ENCODE data around the gene FGF22. TPM values are rescaled to one million over a fixed set of nuclear protein-coding genes. Genes with fewer than 3 reads are reported as not detected.

The FGF22 gene
- total and polyA plus RNA-seq, 3 donors from 2014 or later = 1.8 to 3.1 (median 2.6) TPM

DNA sequence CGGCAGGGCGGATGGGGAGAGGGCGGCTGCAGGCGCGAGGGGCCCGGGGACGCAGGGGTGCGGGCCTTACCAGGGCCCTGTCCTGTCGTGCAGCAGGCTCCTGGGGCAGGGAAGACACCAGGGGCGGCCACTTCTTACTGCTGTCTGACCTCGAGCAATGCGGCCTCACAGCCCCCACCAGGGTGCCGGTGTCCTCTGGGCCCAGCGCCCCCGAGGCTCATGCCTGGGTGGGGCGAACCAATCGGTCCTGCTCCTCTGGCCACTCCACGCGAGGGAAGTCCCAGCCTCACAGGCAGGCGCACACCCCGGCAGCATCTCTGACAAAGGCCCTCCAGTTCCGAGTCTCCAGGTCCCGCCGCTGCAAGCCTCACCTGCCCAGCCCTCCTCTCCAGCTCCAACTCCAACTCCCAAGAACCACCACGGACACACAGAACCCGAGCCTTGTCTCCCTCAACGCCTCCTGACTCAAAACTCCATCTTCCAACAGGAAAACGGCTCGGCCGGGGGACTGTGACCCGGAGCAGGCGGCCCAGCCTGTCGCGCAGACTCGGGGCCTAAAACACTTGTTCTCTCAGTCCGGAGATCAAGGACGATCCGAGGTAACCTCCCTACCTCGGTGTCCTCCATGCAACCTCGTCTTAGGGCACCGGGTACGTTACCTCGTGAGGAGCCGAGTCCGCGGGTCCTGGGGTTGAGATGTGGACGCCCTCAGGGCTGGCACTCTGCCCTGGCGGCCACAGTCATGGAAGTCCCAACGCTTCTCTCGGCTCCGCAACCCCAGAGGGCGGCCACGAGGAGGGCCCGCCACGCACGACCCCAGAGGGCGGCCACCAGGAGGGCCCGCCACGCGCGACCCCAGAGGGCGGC lies 6.5 kb downstream of the FGF22 start:
- intact Hi-C loops (cut with DNase I; ENCODE audit: low total_unique reads) = no loop called here
- H3K27me3 ChIP-seq = no peaks in the 10 kb centered on the region
- H3K9me3 ChIP-seq = no peaks in the 10 kb centered on the region
- no peak overlapping the region for H3K4me3 ChIP-seq
- H3K36me3 ChIP-seq (ENCODE audit: low read depth, missing control alignments) = no peaks in the 10 kb centered on the region
- 92 to 94% methylated on average over 26 to 62 of the region's 62 CpGs for WGBS, 2 donors
- DNase-seq = no peak
- H3K4me1 ChIP-seq = peaks cover 6% of the 10 kb centered on the region
- no peak overlapping the region for H3K27ac ChIP-seq
- TF ChIP-seq, protein P1, sequence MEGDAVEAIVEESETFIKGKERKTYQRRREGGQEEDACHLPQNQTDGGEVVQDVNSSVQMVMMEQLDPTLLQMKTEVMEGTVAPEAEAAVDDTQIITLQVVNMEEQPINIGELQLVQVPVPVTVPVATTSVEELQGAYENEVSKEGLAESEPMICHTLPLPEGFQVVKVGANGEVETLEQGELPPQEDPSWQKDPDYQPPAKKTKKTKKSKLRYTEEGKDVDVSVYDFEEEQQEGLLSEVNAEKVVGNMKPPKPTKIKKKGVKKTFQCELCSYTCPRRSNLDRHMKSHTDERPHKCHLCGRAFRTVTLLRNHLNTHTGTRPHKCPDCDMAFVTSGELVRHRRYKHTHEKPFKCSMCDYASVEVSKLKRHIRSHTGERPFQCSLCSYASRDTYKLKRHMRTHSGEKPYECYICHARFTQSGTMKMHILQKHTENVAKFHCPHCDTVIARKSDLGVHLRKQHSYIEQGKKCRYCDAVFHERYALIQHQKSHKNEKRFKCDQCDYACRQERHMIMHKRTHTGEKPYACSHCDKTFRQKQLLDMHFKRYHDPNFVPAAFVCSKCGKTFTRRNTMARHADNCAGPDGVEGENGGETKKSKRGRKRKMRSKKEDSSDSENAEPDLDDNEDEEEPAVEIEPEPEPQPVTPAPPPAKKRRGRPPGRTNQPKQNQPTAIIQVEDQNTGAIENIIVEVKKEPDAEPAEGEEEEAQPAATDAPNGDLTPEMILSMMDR (IDR thresholded peaks at IDR 0.05) = no peak
- TF ChIP-seq POLR2A (IDR thresholded peaks at IDR 0.05) = no peak

DNA sequence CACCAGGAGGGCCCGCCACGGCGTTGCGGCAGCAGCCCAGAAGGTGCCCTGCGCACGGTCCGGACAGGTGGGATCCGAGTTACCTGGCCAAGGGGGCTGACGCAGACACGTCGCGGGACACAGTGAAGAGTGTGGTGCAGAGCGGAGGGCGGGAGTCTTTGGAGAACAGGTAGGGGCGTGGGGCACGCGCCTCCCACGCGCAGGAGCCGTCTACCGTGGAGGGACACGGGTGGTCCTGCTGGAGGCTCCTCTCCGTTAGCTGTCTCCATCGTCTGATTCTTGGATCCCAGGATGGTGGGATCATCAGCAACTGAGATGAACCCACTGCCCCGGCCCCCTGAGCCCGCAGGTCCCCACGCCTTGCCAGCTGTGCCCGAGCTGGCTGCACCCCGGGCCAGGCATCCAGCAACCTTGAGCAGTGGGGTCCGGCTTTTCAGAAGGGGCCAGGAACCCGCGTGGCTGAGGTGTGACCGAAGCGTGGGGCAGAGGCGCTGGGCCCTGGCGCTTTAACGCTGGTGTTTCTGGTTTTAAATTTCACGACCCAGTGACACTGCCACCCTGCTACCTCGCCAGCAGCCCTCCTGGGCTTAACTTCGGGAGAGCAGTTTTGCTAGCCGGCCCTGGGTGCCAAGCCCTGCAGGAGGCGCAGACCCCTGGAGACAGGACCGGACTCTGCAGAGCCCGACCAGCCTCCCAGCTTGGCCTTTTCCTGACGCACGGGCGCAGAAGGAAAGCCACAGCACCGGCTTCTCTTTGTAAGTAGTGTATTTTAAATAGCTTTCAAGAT lies 7.3 kb downstream of the FGF22 start:
- no peaks in the 10 kb centered on the region for H3K36me3 ChIP-seq (ENCODE audit: low read depth, missing control alignments)
- no peak overlapping the region for H3K27ac ChIP-seq
- no peaks in the 10 kb centered on the region for H3K27me3 ChIP-seq
- H3K9me3 ChIP-seq = no peaks in the 10 kb centered on the region
- intact Hi-C loops (cut with DNase I; ENCODE audit: low total_unique reads) = no loop called here
- no peak for TF ChIP-seq POLR2A (IDR thresholded peaks at IDR 0.05)
- TF ChIP-seq, protein P1 (IDR thresholded peaks at IDR 0.05) = no peak
- DNase-seq = no peak
- peaks cover 6% of the 10 kb centered on the region for H3K4me1 ChIP-seq
- H3K4me3 ChIP-seq = no peak overlapping the region
- 91 to 93% methylated on average over 30 to 48 of the region's 48 CpGs for WGBS, 2 donors

DNA sequence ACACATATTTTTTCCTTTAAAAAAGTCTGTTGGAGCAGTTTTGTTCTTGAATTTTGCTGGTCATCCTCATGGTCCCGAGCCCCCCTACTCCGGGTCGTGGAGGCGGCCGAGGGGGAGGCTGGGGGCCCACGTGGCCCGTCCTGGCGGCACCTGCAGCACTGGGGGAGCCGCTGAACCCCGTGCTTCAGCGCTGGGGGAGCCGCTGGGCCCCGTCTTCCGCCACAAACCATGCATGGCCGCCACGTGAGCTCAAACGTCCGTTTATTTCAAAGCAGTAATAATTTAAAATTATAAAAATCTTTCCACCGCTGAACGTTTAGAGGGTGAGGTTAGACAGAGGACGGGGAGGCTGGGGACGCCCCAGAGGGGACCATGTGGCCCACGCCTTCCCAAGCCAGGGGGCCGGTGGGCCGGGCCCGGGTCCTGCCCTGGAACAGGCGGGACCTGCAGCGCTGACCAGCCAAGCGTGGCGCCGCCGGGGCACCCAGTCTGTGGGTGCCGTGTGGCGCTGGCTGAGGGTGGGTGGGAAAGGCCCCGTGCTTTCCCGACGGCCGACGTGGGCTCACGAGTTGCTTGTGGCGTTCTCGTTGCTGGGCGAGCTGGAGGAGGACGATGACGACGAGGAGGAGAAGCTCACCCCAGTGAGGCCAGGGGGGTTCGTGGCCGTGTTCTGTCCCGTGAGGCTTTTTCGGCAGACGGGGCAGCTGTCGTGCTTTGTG lies 8.0 kb downstream of the FGF22 start:
- Histone ChIP-seq H3K9me3 (no peaks in the 10 kb centered on the region), H3K4me1 (peaks cover 6% of the 10 kb centered on the region), H3K27me3 (no peaks in the 10 kb centered on the region), H3K27ac (no peak overlapping the region), H3K36me3 (ENCODE audit: low read depth, missing control alignments) (no peaks in the 10 kb centered on the region), H3K4me3 (no peak overlapping the region)
- TF ChIP-seq POLR2A (IDR thresholded peaks at IDR 0.05) = no peak
- TF ChIP-seq, protein P1 (IDR thresholded peaks at IDR 0.05) = no peak
- no peak for DNase-seq
- intact Hi-C loops (cut with DNase I; ENCODE audit: low total_unique reads) = no loop called here
- 91 to 96% methylated on average over 40 to 52 of the region's 52 CpGs for WGBS, 2 donors

DNA sequence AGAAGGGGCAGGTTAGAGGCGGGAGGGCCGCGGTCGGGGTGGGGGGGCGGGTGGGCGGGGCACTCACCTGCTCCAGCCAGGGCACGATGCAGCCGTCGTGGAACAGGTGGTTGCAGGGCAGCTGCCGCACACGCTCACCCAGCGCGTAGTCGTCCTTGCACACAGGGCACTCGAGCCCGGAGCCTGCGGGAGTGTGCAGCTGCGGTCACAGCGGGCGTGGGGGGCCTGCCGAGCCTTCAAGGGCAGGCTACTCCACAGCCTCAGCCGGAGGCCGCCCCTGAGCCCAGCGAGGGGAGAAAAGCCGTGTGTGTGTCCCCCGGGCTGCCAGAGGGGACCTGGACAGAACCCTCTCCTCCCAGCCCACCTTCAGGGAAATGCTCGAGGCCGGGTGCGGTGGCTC lies 8.6 kb downstream of the FGF22 start:
- no peak overlapping the region for H3K4me3 ChIP-seq
- peaks cover under 1% of the 10 kb centered on the region for H3K4me1 ChIP-seq
- intact Hi-C loops (cut with DNase I; ENCODE audit: low total_unique reads) = no loop called here
- TF ChIP-seq POLR2A (IDR thresholded peaks at IDR 0.05) = no peak
- TF ChIP-seq, protein P1 (IDR thresholded peaks at IDR 0.05) = no peak
- H3K9me3 ChIP-seq = no peaks in the 10 kb centered on the region
- H3K36me3 ChIP-seq (ENCODE audit: low read depth, missing control alignments) = no peaks in the 10 kb centered on the region
- H3K27ac ChIP-seq = no peak overlapping the region
- WGBS, 2 donors = 73 to 89% methylated on average over 3 to 29 of the region's 29 CpGs
- no peaks in the 10 kb centered on the region for H3K27me3 ChIP-seq
- no peak for DNase-seq
